ENCODE measurements around the gene ITGBL1. TPM values are rescaled to one million over a fixed set of nuclear protein-coding genes. Genes with fewer than 3 reads are reported as not detected.

Gene ITGBL1
- total RNA-seq, 4 donors from 2014 or later, result 5.0 to 21.5 (median 8.8) TPM

DNA sequence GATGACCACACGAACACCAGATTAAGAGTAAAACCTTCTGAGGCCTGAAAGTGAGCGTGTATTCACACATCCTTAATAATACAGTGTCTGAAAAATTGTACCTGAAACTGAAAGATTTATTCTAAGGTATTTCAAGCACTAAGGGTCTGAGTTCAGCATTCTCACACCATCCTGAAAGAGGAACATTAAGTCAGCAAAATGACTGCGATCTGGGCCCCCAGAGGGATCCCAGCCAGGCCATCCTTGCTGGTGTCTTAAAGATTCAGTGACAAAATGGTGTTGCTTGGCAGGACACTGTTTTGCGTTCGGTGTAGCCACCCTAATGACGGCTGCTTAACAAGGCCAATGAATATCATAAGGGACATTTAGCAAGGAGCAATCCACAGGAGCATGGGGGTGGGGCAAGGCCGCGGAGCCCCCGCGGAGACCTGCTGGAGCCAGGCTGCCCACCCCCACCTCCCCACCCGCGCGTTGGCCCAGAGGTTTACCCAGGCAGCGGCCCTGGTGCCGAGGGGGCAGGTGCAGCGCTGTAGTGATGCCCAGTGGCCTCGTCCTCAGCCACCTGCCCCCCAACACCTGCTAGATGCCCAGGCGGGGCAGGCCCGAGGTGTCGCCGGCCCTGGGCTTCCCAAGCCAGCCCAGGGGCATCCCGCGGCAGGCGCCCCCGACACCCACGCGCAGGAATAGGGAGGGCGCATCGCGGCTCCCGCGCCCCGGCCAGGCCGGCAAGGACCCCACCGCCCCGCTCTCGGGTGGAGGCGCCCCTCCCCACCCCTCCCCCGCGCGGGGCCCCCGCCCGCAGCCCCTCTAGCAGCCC lies 36.9 kb upstream of the ITGBL1 start:
- 36 to 52% methylated on average over 10 to 21 of the region's 43 CpGs for WGBS, 2 donors
- intact Hi-C loops (cut with DNase I; ENCODE audit: low total_unique reads), result no loop called here
- no peak for TF ChIP-seq POLR2A (IDR thresholded peaks at IDR 0.05)
- H3K4me3 ChIP-seq (ENCODE audit: low read depth, poor library complexity, severe bottlenecking), result peak overlapping the region; percentile 15
- no peak for DNase-seq (ENCODE audit: low spot score in 2 of 2)

DNA sequence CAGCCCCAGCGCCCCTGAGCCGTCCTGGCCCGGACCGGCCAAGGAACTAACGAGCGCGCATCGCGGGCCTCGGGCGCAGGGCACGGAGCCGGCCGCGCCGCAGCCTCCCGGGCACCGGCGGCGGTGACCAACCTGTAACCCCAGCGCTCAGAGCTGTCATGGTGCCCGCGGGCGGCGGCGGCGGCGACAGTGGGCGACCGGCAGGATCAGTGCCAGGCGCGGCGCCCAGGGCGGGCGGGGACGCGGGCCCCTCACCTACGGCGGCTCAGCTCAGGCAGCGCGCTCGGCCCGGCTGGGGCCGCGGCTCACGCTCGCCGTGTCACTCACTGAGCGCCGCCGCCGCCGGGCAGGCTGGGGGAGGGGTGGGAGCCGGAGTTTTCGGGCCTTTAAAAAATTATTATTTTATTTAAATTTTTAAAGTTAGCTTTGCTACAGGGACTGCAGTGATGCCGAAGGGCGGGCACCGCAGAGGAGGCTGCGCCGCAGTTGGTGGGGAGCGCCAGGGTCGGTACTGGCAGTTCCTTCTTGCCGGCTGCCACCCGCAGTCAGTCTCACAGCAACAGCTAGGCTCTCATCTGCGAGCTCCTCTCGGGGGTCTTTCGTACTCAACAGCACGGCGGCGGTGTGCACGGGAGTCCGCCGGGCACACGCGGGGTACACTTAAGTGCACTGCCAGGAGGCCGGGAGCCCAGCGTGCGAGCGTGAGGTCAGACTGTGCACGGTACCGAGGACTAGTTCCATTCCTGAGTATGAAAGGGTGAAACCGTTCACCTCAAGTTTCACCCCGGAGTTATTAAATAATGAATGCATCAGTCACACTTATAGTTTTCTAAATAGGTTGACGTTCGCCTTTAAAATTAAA lies 36.1 kb upstream of the ITGBL1 start, which contains the start of gene NALCN:
Gene NALCN, minus strand, starts transcription at position 328 of the 862 bp plus-strand sequence. CDS start 17,382 bp downstream, outside the sequence.
- no peak for TF ChIP-seq POLR2A (IDR thresholded peaks at IDR 0.05)
- TF ChIP-seq, protein P1, sequence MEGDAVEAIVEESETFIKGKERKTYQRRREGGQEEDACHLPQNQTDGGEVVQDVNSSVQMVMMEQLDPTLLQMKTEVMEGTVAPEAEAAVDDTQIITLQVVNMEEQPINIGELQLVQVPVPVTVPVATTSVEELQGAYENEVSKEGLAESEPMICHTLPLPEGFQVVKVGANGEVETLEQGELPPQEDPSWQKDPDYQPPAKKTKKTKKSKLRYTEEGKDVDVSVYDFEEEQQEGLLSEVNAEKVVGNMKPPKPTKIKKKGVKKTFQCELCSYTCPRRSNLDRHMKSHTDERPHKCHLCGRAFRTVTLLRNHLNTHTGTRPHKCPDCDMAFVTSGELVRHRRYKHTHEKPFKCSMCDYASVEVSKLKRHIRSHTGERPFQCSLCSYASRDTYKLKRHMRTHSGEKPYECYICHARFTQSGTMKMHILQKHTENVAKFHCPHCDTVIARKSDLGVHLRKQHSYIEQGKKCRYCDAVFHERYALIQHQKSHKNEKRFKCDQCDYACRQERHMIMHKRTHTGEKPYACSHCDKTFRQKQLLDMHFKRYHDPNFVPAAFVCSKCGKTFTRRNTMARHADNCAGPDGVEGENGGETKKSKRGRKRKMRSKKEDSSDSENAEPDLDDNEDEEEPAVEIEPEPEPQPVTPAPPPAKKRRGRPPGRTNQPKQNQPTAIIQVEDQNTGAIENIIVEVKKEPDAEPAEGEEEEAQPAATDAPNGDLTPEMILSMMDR (IDR thresholded peaks at IDR 0.05), result no peak
- WGBS, 2 donors, result 2 to 4% methylated on average over 41 to 44 of the region's 85 CpGs
- intact Hi-C loops (cut with DNase I; ENCODE audit: low total_unique reads), result no loop called here
- no peak for DNase-seq (ENCODE audit: low spot score in 2 of 2)
- peak within 1 kb of the TSS; percentile 15 for H3K4me3 ChIP-seq (ENCODE audit: low read depth, poor library complexity, severe bottlenecking)

DNA sequence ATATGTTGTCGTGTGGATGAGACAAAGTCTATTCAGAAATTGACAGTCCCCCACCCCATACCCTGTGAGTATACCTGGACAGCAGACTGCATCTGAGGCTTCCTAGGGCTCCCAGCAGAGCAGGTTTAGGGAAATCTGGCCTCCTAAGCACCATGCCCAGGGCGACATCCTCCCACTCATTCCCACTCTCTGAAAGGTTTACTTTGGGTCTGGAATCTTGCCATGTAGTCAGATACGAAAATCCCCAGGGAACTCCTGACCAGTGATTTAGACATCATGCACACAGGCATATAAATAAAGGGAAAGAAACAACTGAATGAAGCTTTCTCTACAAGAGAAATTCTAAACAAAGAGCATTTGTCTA lies 35.5 kb upstream of the ITGBL1 start:
- no peak overlapping the region for H3K4me3 ChIP-seq (ENCODE audit: low read depth, poor library complexity, severe bottlenecking)
- DNase-seq (ENCODE audit: low spot score in 2 of 2), result no peak
- intact Hi-C loops (cut with DNase I; ENCODE audit: low total_unique reads), result no loop called here
- 22 to 27% methylated on average over 3 of the region's 3 CpGs for WGBS, 2 donors
- TF ChIP-seq POLR2A (IDR thresholded peaks at IDR 0.05), result no peak
- TF ChIP-seq, protein P1 (IDR thresholded peaks at IDR 0.05), result no peak

DNA sequence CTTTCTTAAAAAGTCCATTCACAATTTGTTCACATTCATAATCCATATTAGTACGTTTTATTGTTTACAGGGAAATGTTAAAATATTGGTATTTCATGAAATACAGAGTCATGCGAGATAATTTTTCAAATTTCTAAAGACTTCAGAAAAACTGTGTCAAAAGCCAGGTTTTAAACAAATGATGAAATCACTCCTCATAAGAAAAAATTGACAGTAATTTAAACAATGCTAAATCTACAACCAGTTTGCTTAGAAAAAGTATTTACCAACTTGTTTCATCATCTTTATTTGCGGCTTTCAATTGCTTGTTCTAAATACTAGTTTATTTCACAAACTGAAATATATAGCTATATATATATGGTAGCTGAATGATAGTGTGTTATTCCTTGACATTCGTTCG lies 35.0 kb upstream of the ITGBL1 start:
- no peak for DNase-seq (ENCODE audit: low spot score in 2 of 2)
- H3K4me3 ChIP-seq (ENCODE audit: low read depth, poor library complexity, severe bottlenecking), result no peak overlapping the region
- 86 to 87% methylated on average over 5 of the region's 5 CpGs for WGBS, 2 donors
- TF ChIP-seq POLR2A (IDR thresholded peaks at IDR 0.05), result no peak
- TF ChIP-seq, protein P1 (IDR thresholded peaks at IDR 0.05), result no peak
- intact Hi-C loops (cut with DNase I; ENCODE audit: low total_unique reads), result no loop called here

DNA sequence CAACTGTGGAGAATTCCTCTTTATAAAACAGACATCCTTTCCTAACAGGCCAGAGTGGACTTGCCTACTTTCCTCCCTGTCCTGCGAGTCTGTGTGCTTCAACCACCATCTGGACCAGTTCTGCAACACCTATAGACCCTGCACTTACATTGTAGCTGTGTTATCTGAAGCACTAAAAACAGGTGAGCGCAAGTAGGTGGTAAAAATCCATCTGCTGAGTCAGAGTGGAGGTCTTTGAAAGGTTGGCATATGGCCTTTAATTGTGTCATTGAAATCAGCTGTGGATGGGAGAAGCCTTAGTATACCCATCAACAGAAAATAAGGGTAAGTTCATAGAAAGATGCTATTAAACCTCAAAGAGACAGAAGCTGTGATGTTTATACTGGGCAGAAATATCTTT lies 28.6 kb upstream of the ITGBL1 start:
- no peak overlapping the region for H3K4me3 ChIP-seq (ENCODE audit: low read depth, poor library complexity, severe bottlenecking)
- WGBS, 2 donors, result 94 to 96% methylated on average over 2 of the region's 2 CpGs
- no peak for DNase-seq (ENCODE audit: low spot score in 2 of 2)
- no peak for TF ChIP-seq POLR2A (IDR thresholded peaks at IDR 0.05)
- TF ChIP-seq, protein P1 (IDR thresholded peaks at IDR 0.05), result no peak
- intact Hi-C loops (cut with DNase I; ENCODE audit: low total_unique reads), result no loop called here

All from lower leg skin (tissue), 4 donors.